Stomach (tissue), 4 donors: ENCODE results near the gene CCDC30.

Experiments
- CTCF ChIP-seq, 7 experiments: fragments of 450-650 bp in 4 of 7; fragments of 200-600 bp in 3 of 7; sonication (generic) in 3 of 7; IDR thresholded peaks; one replicate each; pipeline ENCODE4 v1.5.1; 2016 to 2019; ENCODE audit warnings: antibody characterized with exemption in 7 of 7, control low read depth in 2 of 7, mild to moderate bottlenecking in 1 of 7
- POLR2AphosphoS5 ChIP-seq, 3 donors: sonication (generic); formaldehyde crosslinking; IDR thresholded peaks; one replicate each; pipeline ENCODE4 v1.6.1; 2016; ENCODE audit warnings: antibody characterized with exemption in 3 of 3

DNA sequence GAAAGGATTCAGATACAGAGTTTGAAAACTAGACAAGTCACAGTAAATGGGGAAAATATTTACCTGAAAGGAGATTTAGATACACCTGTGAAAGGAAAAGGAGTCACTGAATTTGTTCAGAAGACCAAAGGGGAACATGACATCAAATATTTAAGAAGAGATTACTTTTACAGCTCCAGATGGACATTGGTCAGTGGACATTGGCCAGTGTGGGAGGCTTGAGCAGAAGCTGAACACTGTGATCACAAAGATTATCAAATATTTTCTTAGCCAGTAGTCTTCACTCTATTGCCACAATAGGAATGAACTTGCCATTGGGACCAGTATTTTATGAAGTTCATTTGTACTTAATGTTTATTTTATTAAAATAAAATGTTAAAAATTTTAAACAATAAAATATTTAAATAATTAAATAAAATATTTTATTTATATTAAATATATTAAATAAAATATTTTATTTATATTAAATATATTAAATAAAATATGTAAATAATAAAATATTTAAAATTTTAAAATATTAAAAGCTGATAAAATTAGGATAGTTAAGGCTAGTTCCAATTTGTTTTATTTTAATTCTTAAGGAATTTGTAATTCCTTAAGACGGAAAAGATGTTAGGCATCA is 94.3 kb downstream of the CCDC30 start:
- TF ChIP-seq CTCF (IDR thresholded peaks at IDR 0.05) (no peak), POLR2AphosphoS5 (IDR thresholded peaks at IDR 0.05) (no peak)
